ENCODE data around the gene RMRP. TPM values are rescaled to one million over a fixed set of nuclear protein-coding genes. Genes with fewer than 3 reads are reported as not detected.

Gene RMRP
- total and polyA plus RNA-seq, 2 donors = 13.0 to 22,838 TPM

Other genes starting within 250 kb of the RMRP start
- 1.0 TPM for gene RUSC2, start 167.9 kb downstream of the RMRP start, total RNA-seq
- gene RUSC2, start 167.9 kb downstream of the RMRP start, polyA plus RNA-seq = 3.3 TPM
- 9.3 TPM for gene TESK1, start 52.8 kb downstream of the RMRP start, total RNA-seq
- 32.8 TPM for gene TESK1, start 52.8 kb downstream of the RMRP start, polyA plus RNA-seq
- gene CD72, start 39.6 kb downstream of the RMRP start, total RNA-seq = 6.8 TPM
- 23.6 TPM for gene CD72, start 39.6 kb downstream of the RMRP start, polyA plus RNA-seq
- 174 TPM for gene SIT1, start 7.1 kb downstream of the RMRP start, total RNA-seq
- gene SIT1, start 7.1 kb downstream of the RMRP start, polyA plus RNA-seq = 42.2 TPM
- gene CCDC107, start 273 bp upstream of the RMRP start, total RNA-seq = 25.6 TPM
- gene CCDC107, start 273 bp upstream of the RMRP start, polyA plus RNA-seq = 43.2 TPM
- 3.9 TPM for gene ARHGEF39, start 7.2 kb upstream of the RMRP start, total RNA-seq
- 1.5 TPM for gene ARHGEF39, start 7.2 kb upstream of the RMRP start, polyA plus RNA-seq
- gene CA9, start 15.9 kb upstream of the RMRP start, total RNA-seq = 1.0 TPM
- 0.50 TPM for gene CA9, start 15.9 kb upstream of the RMRP start, polyA plus RNA-seq
- gene TPM2, start 31.9 kb upstream of the RMRP start, total RNA-seq = 28.6 TPM
- gene TPM2, start 31.9 kb upstream of the RMRP start, polyA plus RNA-seq = 475 TPM
- gene TLN1, start 74.2 kb upstream of the RMRP start, total RNA-seq = 83.0 TPM
- gene TLN1, start 74.2 kb upstream of the RMRP start, polyA plus RNA-seq = 74.5 TPM
- 23.2 TPM for gene CREB3, start 74.6 kb upstream of the RMRP start, total RNA-seq
- 25.6 TPM for gene CREB3, start 74.6 kb upstream of the RMRP start, polyA plus RNA-seq
- gene GBA2, start 91.2 kb upstream of the RMRP start, total RNA-seq = 21.7 TPM
- gene GBA2, start 91.2 kb upstream of the RMRP start, polyA plus RNA-seq = 36.9 TPM
- 7.4 TPM for gene RGP1, start 91.3 kb upstream of the RMRP start, total RNA-seq
- 6.5 TPM for gene RGP1, start 91.3 kb upstream of the RMRP start, polyA plus RNA-seq
- gene MSMP, start 96.3 kb upstream of the RMRP start, total RNA-seq = not detected
- 0.25 TPM for gene MSMP, start 96.3 kb upstream of the RMRP start, polyA plus RNA-seq
- gene NPR2, start 133.6 kb upstream of the RMRP start, total RNA-seq = 4.3 TPM
- gene NPR2, start 133.6 kb upstream of the RMRP start, polyA plus RNA-seq = 9.3 TPM
- gene SPAG8, start 154.2 kb upstream of the RMRP start, total RNA-seq = 3.1 TPM
- 3.4 TPM for gene SPAG8, start 154.2 kb upstream of the RMRP start, polyA plus RNA-seq
- 68.4 TPM for gene HINT2, start 157.0 kb upstream of the RMRP start, total RNA-seq
- gene HINT2, start 157.0 kb upstream of the RMRP start, polyA plus RNA-seq = 68.3 TPM
- under 0.01 TPM for gene FAM221B, start 170.7 kb upstream of the RMRP start, total RNA-seq
- gene FAM221B, start 170.7 kb upstream of the RMRP start, polyA plus RNA-seq = 0.05 TPM
- gene TMEM8B, start 171.2 kb upstream of the RMRP start, total RNA-seq = 1.5 TPM
- gene TMEM8B, start 171.2 kb upstream of the RMRP start, polyA plus RNA-seq = 11.9 TPM
- gene OR13J1, start 212.4 kb upstream of the RMRP start, total RNA-seq = not detected
- not detected for gene OR13J1, start 212.4 kb upstream of the RMRP start, polyA plus RNA-seq
- 0.14 TPM for gene HRCT1, start 248.2 kb upstream of the RMRP start, total RNA-seq
- 6.1 TPM for gene HRCT1, start 248.2 kb upstream of the RMRP start, polyA plus RNA-seq